Body of pancreas (tissue), 4 donors: ENCODE data around the gene PKP3.

Experiments used
- CTCF ChIP-seq, 7 experiments: fragments of 450-650 bp in 4 of 7; fragments of 200-600 bp in 3 of 7; sonication (generic) in 3 of 7; IDR thresholded peaks; one replicate each; pipeline ENCODE4 v1.5.1; 2016 to 2019; ENCODE audit warnings: antibody characterized with exemption in 7 of 7
- POLR2A ChIP-seq, 3 donors: fragments of 450-650 bp; IDR thresholded peaks; one replicate each; pipeline ENCODE4 v1.6.1; 2016; ENCODE audit warnings: antibody characterized with exemption in 3 of 3, mild to moderate bottlenecking in 2 of 3

GRCh38 chr11:404551-405264, 10.7 kb downstream of the PKP3 start:
- TF ChIP-seq CTCF (IDR thresholded peaks at IDR 0.05): no peak
- TF ChIP-seq POLR2A (IDR thresholded peaks at IDR 0.05): no peak
